GM18861 (cell line): ENCODE measurements around the gene CREB3L1.
"Not testable (repeated sequence)": the region's sequence is repeated elsewhere in the genome, so short reads cannot be mapped to it uniquely, and the experiment has no call there.

ENCODE experiments used
- ATAC-seq: cut with Tn5 transposase; IDR thresholded peaks from one replicate; pipeline ENCODE4 v1.9.1; 2021; ENCODE audit not compliant: unreplicated experiment

The CREB3L1 gene

GRCh38 chr11:46295312-46296058 lies 18.0 kb downstream of the CREB3L1 start:
- peak; percentile 69 for ATAC-seq

DNA sequence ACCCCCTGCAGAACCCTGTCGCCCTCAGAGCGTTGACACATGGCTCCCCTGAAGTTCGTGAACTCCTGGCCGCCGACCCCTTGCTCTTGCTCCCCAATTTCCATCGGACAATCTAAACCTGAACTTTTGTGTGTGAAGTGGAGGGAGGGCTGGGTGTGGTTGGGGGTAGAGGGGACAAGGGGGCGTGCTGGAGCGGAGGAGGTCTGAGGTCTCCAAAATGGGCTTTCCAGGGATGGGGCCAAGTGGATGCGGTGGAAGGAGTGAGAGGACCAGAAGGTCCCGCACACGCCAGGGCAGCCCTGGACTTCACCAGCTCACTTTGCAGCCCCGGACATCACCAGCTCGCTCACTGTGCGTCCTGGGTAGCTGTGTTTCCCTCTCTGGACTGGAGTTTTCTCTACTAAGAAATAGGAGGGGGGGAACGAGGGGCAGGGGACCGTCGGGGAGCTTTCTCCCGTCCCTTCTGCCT lies 18.6 kb downstream of the CREB3L1 start:
- ATAC-seq, result no peak

DNA sequence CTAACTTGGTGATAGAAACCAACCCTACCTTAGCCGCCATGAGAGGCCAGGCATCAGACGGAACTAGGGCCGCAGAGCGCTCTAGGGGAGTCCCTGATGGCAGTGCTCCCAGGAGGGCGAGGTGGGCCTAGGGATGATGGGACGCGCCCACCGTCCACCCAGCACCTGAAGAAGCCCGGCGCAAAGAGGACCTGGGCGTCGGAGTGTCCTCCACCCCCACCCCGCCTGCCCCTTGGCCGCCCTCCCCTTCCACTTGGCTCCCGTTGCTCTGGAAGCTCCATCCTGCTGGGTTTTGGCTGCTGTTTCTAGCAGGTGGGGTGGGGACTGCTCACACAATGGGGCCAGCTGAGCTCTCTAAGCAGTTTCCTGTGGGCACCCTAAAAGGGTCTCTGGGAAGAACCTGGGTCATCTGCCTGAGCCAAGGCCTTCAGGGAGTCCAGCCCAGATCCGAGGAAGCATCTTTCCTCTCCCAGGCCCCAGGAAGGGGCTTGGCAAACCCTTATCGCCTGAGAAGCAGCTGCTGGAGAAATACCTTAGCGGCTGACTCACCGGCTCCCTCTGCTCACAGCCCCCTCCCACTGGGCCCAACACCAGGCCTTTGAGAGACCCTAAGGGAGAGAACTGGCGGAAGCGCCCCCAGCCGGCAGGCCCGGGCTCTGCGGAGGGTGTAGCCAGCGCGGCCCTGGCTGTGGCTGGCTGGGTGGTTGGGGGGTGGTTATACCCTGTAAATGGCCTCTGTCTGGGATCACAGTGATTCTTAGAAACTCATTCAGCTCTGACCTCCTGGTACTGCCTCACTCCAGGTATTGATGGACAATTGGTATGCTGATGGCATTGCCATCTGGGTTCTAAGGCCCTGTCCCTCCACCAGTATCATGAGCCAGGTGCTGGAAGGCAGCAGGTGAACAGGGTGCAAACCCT lies 19.3 kb downstream of the CREB3L1 start:
- no peak for ATAC-seq

GRCh38 chr11:46298699-46299433 lies 21.4 kb downstream of the CREB3L1 start:
- ATAC-seq, result no peak

GRCh38 chr11:46299451-46299961 lies 22.0 kb downstream of the CREB3L1 start:
- no peak for ATAC-seq

DNA sequence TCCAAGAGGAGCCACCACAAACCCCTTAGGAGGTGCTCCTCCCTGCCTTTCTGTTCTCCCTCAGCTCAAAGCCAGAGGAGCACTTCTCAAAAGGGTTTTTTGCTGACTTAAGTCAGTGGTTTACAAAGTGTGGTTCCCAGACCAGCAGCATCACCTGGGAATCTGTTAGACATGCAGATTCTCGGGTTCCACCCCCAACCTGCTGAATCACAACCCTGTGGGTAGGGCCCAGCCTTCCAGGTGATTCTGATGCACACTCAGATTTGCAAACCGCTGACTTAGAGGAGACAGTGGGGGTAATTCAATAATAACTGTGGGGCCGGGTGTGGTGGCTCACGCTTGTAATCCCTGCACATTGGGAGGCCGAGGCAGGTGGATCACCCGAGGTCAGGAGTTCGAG lies 22.8 kb downstream of the CREB3L1 start:
- ATAC-seq, result no peak

- ATAC-seq, result peak; percentile 78
These were observed 25.4 kb downstream of the CREB3L1 start for GRCh38 chr11:46302866-46303265.

DNA sequence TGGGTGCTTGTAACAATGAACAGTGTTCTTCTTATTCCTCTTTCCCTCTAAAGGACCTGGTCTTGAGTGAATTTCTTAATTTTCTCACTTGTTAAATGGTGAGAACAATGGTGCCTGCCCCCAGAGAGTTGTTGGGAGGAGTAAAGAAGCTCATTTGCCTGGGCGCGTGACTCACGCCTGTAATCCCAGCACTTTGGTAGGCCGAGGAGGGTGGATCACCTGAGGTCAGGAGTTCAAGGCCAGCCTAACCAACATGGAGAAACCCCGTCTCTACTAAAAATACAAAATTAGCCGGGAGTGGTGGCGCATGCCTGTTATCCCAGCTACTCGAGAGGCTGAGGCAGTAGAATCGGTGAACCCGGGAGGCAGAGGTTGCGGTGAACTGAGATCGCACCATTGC lies 26.6 kb downstream of the CREB3L1 start:
- not testable (repeated sequence) for ATAC-seq

GRCh38 chr11:46304605-46305179 lies 27.2 kb downstream of the CREB3L1 start:
- no peak for ATAC-seq

GRCh38 chr11:46305295-46305694 lies 27.8 kb downstream of the CREB3L1 start:
- ATAC-seq, result no peak

GRCh38 chr11:46306296-46306853 lies 28.9 kb downstream of the CREB3L1 start:
- ATAC-seq, result no peak

DNA sequence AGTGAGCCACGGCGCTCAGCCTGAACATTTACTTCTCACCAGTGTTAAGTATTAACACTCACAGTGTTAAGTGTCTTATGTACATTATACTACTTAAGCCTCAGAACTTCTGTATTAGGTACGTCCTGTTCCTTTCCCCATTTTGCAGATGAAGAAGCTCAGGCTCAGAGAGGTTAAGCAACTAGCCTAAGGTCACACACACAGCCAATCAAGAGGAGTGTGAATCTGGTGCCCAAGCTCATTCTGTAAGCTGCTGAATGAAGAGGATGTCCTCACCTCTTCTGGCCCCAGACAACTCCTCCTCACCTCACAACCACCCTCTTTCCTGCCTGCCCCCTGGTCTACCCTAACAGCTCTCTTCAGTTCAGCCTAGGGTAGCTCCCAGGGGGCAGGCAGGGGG lies 29.9 kb downstream of the CREB3L1 start:
- ATAC-seq, result no peak

DNA sequence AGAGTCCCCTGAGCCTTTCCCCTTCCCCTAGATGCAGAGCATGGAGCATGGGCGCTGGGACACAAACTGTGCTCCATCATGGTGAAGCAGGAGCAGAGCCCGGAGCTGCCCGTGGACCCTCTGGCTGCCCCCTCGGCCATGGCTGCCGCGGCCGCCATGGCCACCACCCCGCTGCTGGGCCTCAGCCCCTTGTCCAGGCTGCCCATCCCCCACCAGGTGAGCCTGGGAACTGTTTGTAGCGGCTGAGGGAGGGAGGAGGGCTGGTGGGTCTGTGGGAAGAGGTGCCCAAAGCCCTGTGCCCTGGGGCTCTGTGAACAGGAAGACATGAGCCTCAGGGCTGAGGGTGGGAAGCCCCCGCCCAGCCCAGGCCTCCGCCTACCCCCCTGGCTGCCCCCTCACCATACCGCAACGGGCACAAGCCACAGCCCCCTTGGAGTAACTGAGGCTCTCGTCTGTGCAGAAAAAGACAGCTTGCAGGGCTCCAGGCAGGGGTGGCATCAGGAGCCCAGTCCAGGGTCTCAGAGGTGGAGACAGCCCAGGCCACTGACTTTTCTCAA lies 30.4 kb downstream of the CREB3L1 start:
- no peak for ATAC-seq

- ATAC-seq, result no peak
These were observed 31.4 kb downstream of the CREB3L1 start for GRCh38 chr11:46308631-46309419.

GRCh38 chr11:46309814-46310259 lies 32.4 kb downstream of the CREB3L1 start:
- no peak for ATAC-seq

GRCh38 chr11:46315033-46315738 lies 37.7 kb downstream of the CREB3L1 start:
- no peak for ATAC-seq

- ATAC-seq, result no peak
These were observed 38.5 kb downstream of the CREB3L1 start for GRCh38 chr11:46315783-46316563.

DNA sequence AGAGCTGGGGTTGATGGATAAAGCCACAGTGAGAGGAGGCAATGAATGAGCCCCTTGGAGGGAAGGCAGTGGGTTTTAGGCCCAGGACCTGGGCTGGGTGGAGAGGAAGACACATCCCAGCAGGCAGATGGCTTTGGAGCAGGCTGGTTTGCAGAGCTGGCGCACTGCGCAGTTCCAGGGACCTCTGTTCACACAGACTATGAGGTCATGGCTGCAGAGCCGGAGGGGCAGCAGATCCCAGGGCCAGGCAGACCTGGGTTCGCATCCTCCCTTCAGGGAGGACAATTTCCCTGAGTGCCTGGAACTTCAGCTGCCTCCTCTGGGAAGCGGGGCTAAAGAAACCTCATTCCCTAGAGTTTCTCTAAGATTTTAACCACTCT lies 41.6 kb downstream of the CREB3L1 start:
- no peak for ATAC-seq
